Fibroblast of villous mesenchyme (primary cell): ENCODE measurements around the gene RPS6KA3. TPM values are rescaled to one million over a fixed set of nuclear protein-coding genes. Genes with fewer than 3 reads are reported as not detected.
A peak's percentile ranks its signal among the peaks of the same experiment; 100 is the strongest.

Experiments
- DNase-seq: peaks from one replicate; pipeline ENCODE4 v3.0.0-alpha.2; 2010; ENCODE audit warnings: low read depth
- H3K4me3 ChIP-seq: 2 replicates; pipeline ENCODE4 v1.5.1; 2011; ENCODE audit warnings: low read depth, mild to moderate bottlenecking, low read length
- total RNA-seq: library from RNA; depleted of rRNA; stranded (reverse); fragments of >200 nt; gene quantifications from 2 replicates; pipeline ENCODE4 v1.2.3, GENCODE V29; 2012
- TF ChIP-seq, protein P1 (sequence below): IDR thresholded peaks from 2 replicates; pipeline ENCODE4 v1.5.1; 2012; ENCODE audit warnings: low read depth, mild to moderate bottlenecking, low read length; ENCODE audit not compliant: insufficient read depth

RPS6KA3 gene
- total RNA-seq, 1 donor: 53.5 TPM

DNA sequence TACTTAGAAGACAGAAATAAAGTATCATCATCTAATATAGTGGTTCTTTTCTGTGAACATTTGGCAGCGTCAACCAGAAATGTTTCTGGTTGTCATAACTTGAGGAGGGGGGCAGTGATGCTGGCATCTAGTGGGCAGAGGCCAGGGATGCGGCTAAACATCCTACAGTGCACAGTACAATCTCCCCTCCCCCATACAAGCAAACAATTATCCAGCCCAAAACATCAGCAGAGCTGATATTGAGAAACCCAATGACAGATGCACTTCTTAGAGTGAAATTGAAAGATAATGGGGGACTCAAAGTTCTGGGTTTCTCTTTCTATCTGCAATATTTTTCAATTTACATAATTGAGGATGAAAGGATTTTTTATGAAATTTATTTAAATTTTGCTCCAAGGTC, 123.1 kb downstream of the RPS6KA3 start:
- H3K4me3 ChIP-seq: no peak overlapping the region
- no peak for DNase-seq
- TF ChIP-seq, protein P1, sequence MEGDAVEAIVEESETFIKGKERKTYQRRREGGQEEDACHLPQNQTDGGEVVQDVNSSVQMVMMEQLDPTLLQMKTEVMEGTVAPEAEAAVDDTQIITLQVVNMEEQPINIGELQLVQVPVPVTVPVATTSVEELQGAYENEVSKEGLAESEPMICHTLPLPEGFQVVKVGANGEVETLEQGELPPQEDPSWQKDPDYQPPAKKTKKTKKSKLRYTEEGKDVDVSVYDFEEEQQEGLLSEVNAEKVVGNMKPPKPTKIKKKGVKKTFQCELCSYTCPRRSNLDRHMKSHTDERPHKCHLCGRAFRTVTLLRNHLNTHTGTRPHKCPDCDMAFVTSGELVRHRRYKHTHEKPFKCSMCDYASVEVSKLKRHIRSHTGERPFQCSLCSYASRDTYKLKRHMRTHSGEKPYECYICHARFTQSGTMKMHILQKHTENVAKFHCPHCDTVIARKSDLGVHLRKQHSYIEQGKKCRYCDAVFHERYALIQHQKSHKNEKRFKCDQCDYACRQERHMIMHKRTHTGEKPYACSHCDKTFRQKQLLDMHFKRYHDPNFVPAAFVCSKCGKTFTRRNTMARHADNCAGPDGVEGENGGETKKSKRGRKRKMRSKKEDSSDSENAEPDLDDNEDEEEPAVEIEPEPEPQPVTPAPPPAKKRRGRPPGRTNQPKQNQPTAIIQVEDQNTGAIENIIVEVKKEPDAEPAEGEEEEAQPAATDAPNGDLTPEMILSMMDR: no peak

DNA sequence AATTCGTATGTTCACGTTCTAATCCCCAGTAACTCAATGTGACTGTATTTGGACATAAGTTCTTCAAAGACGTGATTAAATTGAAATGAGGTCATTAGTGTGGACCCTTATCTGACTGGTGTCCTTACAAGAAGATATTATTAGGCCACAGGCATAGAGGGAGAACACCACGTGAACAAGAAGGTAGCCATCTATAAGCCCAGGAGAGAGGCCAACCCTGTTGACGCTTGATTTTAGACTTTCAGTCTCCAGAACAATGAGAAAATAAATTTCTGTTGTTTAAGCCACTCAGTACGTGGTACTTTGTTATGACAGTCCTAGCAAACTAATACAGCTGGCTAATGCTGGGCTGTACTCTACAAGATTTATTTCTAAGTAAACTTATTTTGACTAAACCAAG, 123.6 kb downstream of the RPS6KA3 start:
- TF ChIP-seq, protein P1: no peak
- DNase-seq: no peak
- H3K4me3 ChIP-seq: no peak overlapping the region

DNA sequence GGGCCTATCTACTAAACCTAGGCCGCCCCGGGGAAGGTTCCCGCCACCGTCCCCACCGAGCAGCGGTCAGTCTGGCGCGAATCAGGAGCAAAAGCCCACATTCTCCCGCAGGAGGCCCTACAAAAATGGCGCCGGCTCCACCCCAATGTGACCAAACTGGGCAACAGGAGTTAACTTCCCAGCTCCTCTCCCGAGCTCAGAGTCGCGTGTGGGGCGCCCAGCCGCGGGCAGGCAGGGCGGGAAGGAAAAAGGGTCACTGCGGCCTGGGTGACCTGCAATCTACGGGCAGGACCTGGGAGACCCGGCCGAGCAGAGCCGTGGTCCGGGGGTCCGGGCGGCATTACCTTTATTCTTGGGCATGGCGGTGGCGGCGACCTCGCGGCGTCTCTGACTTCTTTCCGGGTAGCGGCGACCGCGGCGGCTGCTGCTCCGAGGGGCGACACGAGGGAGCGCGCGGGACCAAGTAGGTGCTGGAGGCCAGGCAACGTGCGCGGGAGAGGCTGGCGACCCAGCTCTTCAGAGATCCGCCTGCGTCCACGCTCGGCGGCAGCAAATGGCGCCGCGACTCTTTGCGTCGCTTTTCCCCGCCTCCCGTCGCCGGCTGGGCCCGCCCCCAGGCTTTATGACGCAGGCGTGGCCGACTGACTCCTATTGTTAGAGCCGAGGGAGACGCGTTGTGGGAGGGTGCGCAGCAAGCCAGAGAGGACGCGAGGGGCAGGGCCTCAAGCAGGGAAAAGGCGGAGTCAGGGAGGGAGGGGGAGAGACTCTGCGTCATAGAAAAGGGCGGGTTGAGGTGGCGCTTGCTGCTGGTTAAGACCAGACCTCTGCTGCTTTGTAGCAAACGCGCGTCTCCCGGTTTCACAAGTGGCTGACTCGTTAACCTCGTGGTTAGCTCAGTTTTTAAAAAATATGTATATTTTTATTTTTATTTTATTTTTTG, 125.2 kb downstream of the RPS6KA3 start, which contains the start of gene EIF1AX:
Gene EIF1AX, minus strand, starts transcription at position 558 of the 940 bp plus-strand sequence. Its CDS starts 198 bp downstream, at position 360.
- peak; percentile 99 for DNase-seq
- H3K4me3 ChIP-seq: peak within 1 kb of the TSS; percentile 86
- TF ChIP-seq, protein P1: no peak

DNA sequence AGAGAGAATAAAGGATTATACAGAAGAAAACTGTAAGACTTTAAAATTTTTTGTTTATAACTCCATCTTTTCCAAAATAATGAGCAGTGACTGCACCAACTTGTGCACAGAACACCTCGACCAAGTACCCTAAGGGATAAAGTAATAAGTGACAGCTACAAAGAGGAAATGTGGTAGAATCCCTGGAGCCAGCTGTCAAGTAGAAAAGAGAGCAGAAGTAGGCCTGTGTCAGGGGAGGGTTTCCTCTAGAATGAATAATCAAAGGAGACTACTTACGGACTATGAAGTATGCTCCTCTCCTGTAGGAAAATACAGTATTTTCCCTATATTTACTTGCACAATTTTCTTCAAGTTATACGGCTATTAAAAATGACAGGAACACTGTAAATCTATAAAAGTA, 126.3 kb downstream of the RPS6KA3 start:
- TF ChIP-seq, protein P1: no peak

DNA sequence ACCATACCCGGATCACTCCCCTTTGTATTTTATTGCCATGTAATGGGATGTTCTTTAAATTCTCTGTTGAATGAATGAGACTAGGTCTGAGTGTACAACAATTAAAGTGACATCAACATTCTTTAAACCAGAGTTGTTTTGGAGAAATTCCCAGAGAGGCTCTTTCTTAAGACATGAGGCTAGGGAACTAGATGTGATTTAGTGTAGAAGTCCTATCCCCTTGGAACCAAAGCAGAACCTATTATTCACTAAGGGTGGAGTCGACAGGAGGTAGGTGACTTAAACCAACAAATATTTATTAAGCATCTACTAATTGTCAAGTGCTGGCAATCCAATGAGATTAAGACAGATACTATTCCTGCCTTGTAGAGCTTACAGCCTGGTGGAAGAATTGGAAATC, 126.7 kb downstream of the RPS6KA3 start:
- DNase-seq: peak; percentile 55
- TF ChIP-seq, protein P1: no peak
- H3K4me3 ChIP-seq: peak overlapping the region; percentile 86

More for the DNA sequence above, 126.3 kb downstream of the RPS6KA3 start:
- no peak for DNase-seq
- H3K4me3 ChIP-seq: peak overlapping the region; percentile 86

DNA sequence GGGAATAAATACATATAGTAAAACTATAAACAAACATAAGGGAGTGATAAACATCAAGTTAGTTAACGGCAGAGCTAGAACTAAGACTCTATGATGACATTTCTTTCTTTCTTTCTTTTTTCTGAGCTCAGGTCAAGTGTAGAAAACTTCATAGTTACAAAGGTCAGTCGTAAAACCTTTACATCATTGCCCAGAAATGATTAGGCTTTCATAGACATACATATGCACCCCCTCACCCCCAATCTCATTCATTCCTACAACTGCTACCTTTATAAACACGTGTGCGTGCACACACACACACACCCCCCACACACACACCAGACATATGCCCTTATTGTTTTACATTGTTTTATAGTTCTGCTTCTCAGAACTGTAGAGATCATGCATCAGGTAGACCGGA, 130.8 kb downstream of the RPS6KA3 start:
- TF ChIP-seq, protein P1: no peak
- H3K4me3 ChIP-seq: no peak overlapping the region
- no peak for DNase-seq
